ENCODE results near the gene ACMSD.

DNA sequence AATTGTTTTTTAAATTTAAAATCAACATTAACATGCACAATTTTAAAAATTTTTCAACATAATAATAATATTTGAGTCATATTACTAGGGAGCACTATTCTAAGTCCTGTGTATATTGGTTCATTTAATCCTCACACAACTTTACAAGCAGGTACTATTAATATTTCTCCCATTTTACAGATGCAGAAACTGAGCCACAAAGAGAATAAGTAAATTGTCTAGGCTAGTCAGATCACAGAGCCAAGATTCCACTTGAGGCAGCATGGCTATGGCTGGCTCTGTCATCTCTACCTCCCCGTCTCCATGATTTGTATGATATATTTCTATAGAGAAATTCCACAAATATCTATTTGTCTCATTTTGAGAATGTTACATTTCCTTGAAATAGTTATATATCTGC lies 95.3 kb downstream of the ACMSD start:
- TF ChIP-seq POLR2A (IDR thresholded peaks at IDR 0.05), result no peak
- TF ChIP-seq, protein P1, sequence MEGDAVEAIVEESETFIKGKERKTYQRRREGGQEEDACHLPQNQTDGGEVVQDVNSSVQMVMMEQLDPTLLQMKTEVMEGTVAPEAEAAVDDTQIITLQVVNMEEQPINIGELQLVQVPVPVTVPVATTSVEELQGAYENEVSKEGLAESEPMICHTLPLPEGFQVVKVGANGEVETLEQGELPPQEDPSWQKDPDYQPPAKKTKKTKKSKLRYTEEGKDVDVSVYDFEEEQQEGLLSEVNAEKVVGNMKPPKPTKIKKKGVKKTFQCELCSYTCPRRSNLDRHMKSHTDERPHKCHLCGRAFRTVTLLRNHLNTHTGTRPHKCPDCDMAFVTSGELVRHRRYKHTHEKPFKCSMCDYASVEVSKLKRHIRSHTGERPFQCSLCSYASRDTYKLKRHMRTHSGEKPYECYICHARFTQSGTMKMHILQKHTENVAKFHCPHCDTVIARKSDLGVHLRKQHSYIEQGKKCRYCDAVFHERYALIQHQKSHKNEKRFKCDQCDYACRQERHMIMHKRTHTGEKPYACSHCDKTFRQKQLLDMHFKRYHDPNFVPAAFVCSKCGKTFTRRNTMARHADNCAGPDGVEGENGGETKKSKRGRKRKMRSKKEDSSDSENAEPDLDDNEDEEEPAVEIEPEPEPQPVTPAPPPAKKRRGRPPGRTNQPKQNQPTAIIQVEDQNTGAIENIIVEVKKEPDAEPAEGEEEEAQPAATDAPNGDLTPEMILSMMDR (IDR thresholded peaks at IDR 0.05), result no peak
